Type B pancreatic cell (in vitro differentiated cells): Measurements from ENCODE around the gene ZNF273. TPM values are rescaled to one million over a fixed set of nuclear protein-coding genes. Genes with fewer than 3 reads are reported as not detected.

Source experiments
- DNase-seq: peaks from one replicate; pipeline ENCODE4 v3.0.0; 2021; ENCODE audit warnings: mixed read lengths; ENCODE audit not compliant: unreplicated experiment; ENCODE audit errors: extremely low spot score
- H3K27ac Mint-ChIP-seq: 2 replicates; pipeline ENCODE4 v1.8.0; 2021; ENCODE audit warnings: mild to moderate bottlenecking, mixed read lengths
- H3K27me3 Mint-ChIP-seq: 2 replicates; pipeline ENCODE4 v1.8.0; 2021; ENCODE audit warnings: mixed read lengths
- H3K36me3 Mint-ChIP-seq: 2 replicates; pipeline ENCODE4 v1.8.0; 2021; ENCODE audit warnings: mixed read lengths
- H3K4me1 Mint-ChIP-seq: one replicate; pipeline ENCODE4 v1.8.0; 2021; ENCODE audit warnings: mixed read lengths; ENCODE audit not compliant: unreplicated experiment
- H3K4me3 Mint-ChIP-seq: 2 replicates; pipeline ENCODE4 v1.8.0; 2021; ENCODE audit warnings: mild to moderate bottlenecking, mixed read lengths
- H3K9me3 Mint-ChIP-seq: 2 replicates; pipeline ENCODE4 v1.8.0; 2021; ENCODE audit warnings: mixed read lengths
- CTCF ChIP-seq: fragments of 200-600 bp; sonication (generic); conservative IDR thresholded peaks from 2 replicates; pipeline ENCODE4 v1.5.0; 2021; ENCODE audit warnings: antibody characterized with exemption, mild to moderate bottlenecking
- total RNA-seq: library from RNA; stranded (reverse); gene quantifications from 2 replicates; pipeline ENCODE4 v1.2.1, GENCODE V29; 2021; ENCODE audit warnings: low replicate concordance

Gene ZNF273
- total RNA-seq, 1 donor from 2014 or later, result 9.3 TPM

DNA sequence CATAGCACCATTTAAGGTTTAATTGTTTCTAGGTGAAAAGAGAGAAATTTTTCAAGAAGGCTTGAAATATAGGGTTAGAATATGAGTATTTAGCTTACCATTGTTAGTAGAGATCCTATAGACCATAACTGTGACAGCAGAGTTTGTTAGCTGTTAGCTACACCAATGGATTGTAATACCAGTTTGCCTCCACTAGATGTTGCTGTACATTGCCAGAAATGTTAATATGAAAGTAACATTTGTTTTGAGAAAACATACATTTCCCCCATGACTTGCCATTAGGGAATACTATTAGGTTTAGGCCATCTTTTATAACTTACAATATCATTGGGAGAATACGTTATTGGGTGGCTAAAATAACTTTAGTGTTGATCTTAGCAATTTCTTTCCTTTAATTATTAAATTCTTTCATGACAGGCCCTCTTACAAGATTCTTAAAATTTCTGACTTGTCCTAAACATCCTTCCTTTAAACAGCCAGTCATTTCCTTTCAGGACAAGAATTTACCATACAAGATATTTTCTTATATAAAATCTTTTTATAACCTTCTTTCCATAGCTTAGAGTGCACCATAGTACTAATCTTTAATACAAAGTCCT is 48.3 kb downstream of the ZNF273 start:
- Mint-ChIP-seq H3K36me3 (no peaks in the 10 kb centered on the region), H3K4me1 (peaks cover 5% of the 10 kb centered on the region), H3K4me3 (peak overlapping the region; percentile 49), H3K27ac (peak overlapping the region; percentile 32), H3K27me3 (peaks cover 31% of the 10 kb centered on the region), H3K9me3 (peaks cover 5% of the 10 kb centered on the region)
- no peak for DNase-seq
- TF ChIP-seq CTCF, result peak; percentile 87

GRCh38 chr7:64959072-64959747 is 56.1 kb downstream of the ZNF273 start:
- DNase-seq, result no peak
- H3K27ac Mint-ChIP-seq, result no peak overlapping the region
- no peak overlapping the region for H3K4me3 Mint-ChIP-seq

GRCh38 chr7:64965594-64965993 is 62.5 kb downstream of the ZNF273 start:
- Mint-ChIP-seq H3K27me3 (no peaks in the 10 kb centered on the region), H3K4me3 (no peak overlapping the region), H3K27ac (no peak overlapping the region), H3K4me1 (no peaks in the 10 kb centered on the region), H3K9me3 (no peaks in the 10 kb centered on the region), H3K36me3 (peaks cover 4% of the 10 kb centered on the region)
- DNase-seq, result no peak
- no peak for TF ChIP-seq CTCF

More at GRCh38 chr7:64959072-64959747, 56.1 kb downstream of the ZNF273 start:
- no peaks in the 10 kb centered on the region for H3K4me1 Mint-ChIP-seq
- H3K27me3 Mint-ChIP-seq, result no peaks in the 10 kb centered on the region
- H3K9me3 Mint-ChIP-seq, result peaks cover 3% of the 10 kb centered on the region
- no peak for TF ChIP-seq CTCF
- no peaks in the 10 kb centered on the region for H3K36me3 Mint-ChIP-seq

GRCh38 chr7:64978497-64979203 is 75.6 kb downstream of the ZNF273 start:
- Mint-ChIP-seq H3K27ac (no peak overlapping the region), H3K27me3 (no peaks in the 10 kb centered on the region), H3K4me1 (no peaks in the 10 kb centered on the region), H3K9me3 (peaks cover 36% of the 10 kb centered on the region), H3K4me3 (no peak overlapping the region), H3K36me3 (peaks cover 68% of the 10 kb centered on the region)
- no peak for TF ChIP-seq CTCF
- no peak for DNase-seq

Other genes with a start within 250 kb of the ZNF273 start
- 6.3 and 11.8 TPM in 2 replicates for gene ZNF107, start 237.1 kb upstream of the ZNF273 start, total RNA-seq
- gene ZNF138, start 108.8 kb upstream of the ZNF273 start, total RNA-seq, result 9.4 and 11.6 TPM in 2 replicates
- 18.8 and 24.4 TPM in 2 replicates for gene ZNF117, start 87.8 kb downstream of the ZNF273 start, total RNA-seq
- gene ERV3-1, start 103.4 kb downstream of the ZNF273 start, total RNA-seq, result 22.9 and 31.6 TPM in 2 replicates